ENCODE measurements around the gene TMEM94.
"Not testable (repeated sequence)": the region's sequence is repeated elsewhere in the genome, so short reads cannot be mapped to it uniquely, and the experiment has no call there.

TMEM94 gene

GRCh38 chr17:75514919-75515495 is 58.6 kb downstream of the TMEM94 start:
- peak overlapping the region; percentile 98 for H3K4me3 ChIP-seq (ENCODE audit: low read depth, low read length)
- peak overlapping the region; percentile 82 for H3K27ac ChIP-seq (ENCODE audit: low read depth, low read length)
- H3K36me3 ChIP-seq (ENCODE audit: control insufficient read depth, insufficient read depth, low read length), result peaks cover 38% of the 10 kb centered on the region
- H3K9me3 ChIP-seq (ENCODE audit: control insufficient read depth, insufficient read depth, low read length), result no peaks in the 10 kb centered on the region
- H3K4me1 ChIP-seq (ENCODE audit: control insufficient read depth, insufficient read depth, low read length), result peaks cover 6% of the 10 kb centered on the region; the same call in 1 of the 2 replicates
- H3K9ac ChIP-seq (ENCODE audit: low read depth, low read length), result peak overlapping the region; percentile 83
- H3K27me3 ChIP-seq (ENCODE audit: control insufficient read depth, insufficient read depth, low read length), result no peaks in the 10 kb centered on the region

- H3K4me1 ChIP-seq (ENCODE audit: control insufficient read depth, insufficient read depth, low read length), result peaks cover 6% of the 10 kb centered on the region; the same call in 1 of the 2 replicates
- peak within 1 kb of the TSS; percentile 83 for H3K9ac ChIP-seq (ENCODE audit: low read depth, low read length)
- peak within 1 kb of the TSS; percentile 82 for H3K27ac ChIP-seq (ENCODE audit: low read depth, low read length)
- peak within 1 kb of the TSS; percentile 98 for H3K4me3 ChIP-seq (ENCODE audit: low read depth, low read length)
- H3K36me3 ChIP-seq (ENCODE audit: control insufficient read depth, insufficient read depth, low read length), result peaks cover 38% of the 10 kb centered on the region
- no peaks in the 10 kb centered on the region for H3K9me3 ChIP-seq (ENCODE audit: control insufficient read depth, insufficient read depth, low read length)
- no peaks in the 10 kb centered on the region for H3K27me3 ChIP-seq (ENCODE audit: control insufficient read depth, insufficient read depth, low read length)
These were observed 59.2 kb downstream of the TMEM94 start, which contains the start of gene CASKIN2 for GRCh38 chr17:75515496-75516254. TSS of gene CASKIN2 (minus strand) at chr17:75515537. CDS start at chr17:75513804, 1,733 bp downstream.

GRCh38 chr17:75516255-75516618 is 59.8 kb downstream of the TMEM94 start, which contains the start of gene TSEN54:
TSS of gene TSEN54 (plus strand) at chr17:75516528. CDS start at chr17:75516561, 33 bp downstream.
- H3K9ac ChIP-seq (ENCODE audit: low read depth, low read length), result no peak within 1 kb of the TSS
- no peaks in the 10 kb centered on the region for H3K27me3 ChIP-seq (ENCODE audit: control insufficient read depth, insufficient read depth, low read length)
- peak within 1 kb of the TSS; percentile 82 for H3K27ac ChIP-seq (ENCODE audit: low read depth, low read length)
- H3K4me1 ChIP-seq (ENCODE audit: control insufficient read depth, insufficient read depth, low read length), result peaks cover 6% of the 10 kb centered on the region; the same call in 1 of the 2 replicates
- peak within 1 kb of the TSS; percentile 98 for H3K4me3 ChIP-seq (ENCODE audit: low read depth, low read length)
- no peaks in the 10 kb centered on the region for H3K9me3 ChIP-seq (ENCODE audit: control insufficient read depth, insufficient read depth, low read length)
- peaks cover 42% of the 10 kb centered on the region for H3K36me3 ChIP-seq (ENCODE audit: control insufficient read depth, insufficient read depth, low read length)

- Histone ChIP-seq H3K9ac (ENCODE audit: low read depth, low read length) (no peak overlapping the region), H3K27me3 (ENCODE audit: control insufficient read depth, insufficient read depth, low read length) (no peaks in the 10 kb centered on the region), H3K36me3 (ENCODE audit: control insufficient read depth, insufficient read depth, low read length) (peaks cover 43% of the 10 kb centered on the region), H3K9me3 (ENCODE audit: control insufficient read depth, insufficient read depth, low read length) (no peaks in the 10 kb centered on the region), H3K4me1 (ENCODE audit: control insufficient read depth, insufficient read depth, low read length) (peaks cover 6% of the 10 kb centered on the region; the same call in 1 of the 2 replicates), H3K4me3 (ENCODE audit: low read depth, low read length) (peak overlapping the region; percentile 98), H3K27ac (ENCODE audit: low read depth, low read length) (peak overlapping the region; percentile 12)
These were observed 60.3 kb downstream of the TMEM94 start for GRCh38 chr17:75516619-75517296.

- peaks cover 42% of the 10 kb centered on the region for H3K36me3 ChIP-seq (ENCODE audit: control insufficient read depth, insufficient read depth, low read length)
- peak overlapping the region; percentile 98 for H3K4me3 ChIP-seq (ENCODE audit: low read depth, low read length)
- no peaks in the 10 kb centered on the region for H3K27me3 ChIP-seq (ENCODE audit: control insufficient read depth, insufficient read depth, low read length)
- H3K4me1 ChIP-seq (ENCODE audit: control insufficient read depth, insufficient read depth, low read length), result peaks cover 6% of the 10 kb centered on the region; the same call in 1 of the 2 replicates
- H3K9ac ChIP-seq (ENCODE audit: low read depth, low read length), result no peak overlapping the region
- H3K9me3 ChIP-seq (ENCODE audit: control insufficient read depth, insufficient read depth, low read length), result no peaks in the 10 kb centered on the region
- H3K27ac ChIP-seq (ENCODE audit: low read depth, low read length), result no peak overlapping the region
These were observed 60.9 kb downstream of the TMEM94 start for GRCh38 chr17:75517297-75517865.

- no peak overlapping the region for H3K9ac ChIP-seq (ENCODE audit: low read depth, low read length)
These were observed 61.8 kb downstream of the TMEM94 start for GRCh38 chr17:75518201-75518600.

GRCh38 chr17:75518983-75519537 is 62.6 kb downstream of the TMEM94 start:
- H3K9me3 ChIP-seq (ENCODE audit: control insufficient read depth, insufficient read depth, low read length), result no peaks in the 10 kb centered on the region
- H3K36me3 ChIP-seq (ENCODE audit: control insufficient read depth, insufficient read depth, low read length), result peaks cover 44% of the 10 kb centered on the region
- no peak overlapping the region for H3K4me3 ChIP-seq (ENCODE audit: low read depth, low read length)
- peaks cover 5% of the 10 kb centered on the region; the same call in 1 of the 2 replicates for H3K4me1 ChIP-seq (ENCODE audit: control insufficient read depth, insufficient read depth, low read length)
- H3K9ac ChIP-seq (ENCODE audit: low read depth, low read length), result no peak overlapping the region
- H3K27ac ChIP-seq (ENCODE audit: low read depth, low read length), result no peak overlapping the region
- H3K27me3 ChIP-seq (ENCODE audit: control insufficient read depth, insufficient read depth, low read length), result no peaks in the 10 kb centered on the region

More at GRCh38 chr17:75518201-75518600, 61.8 kb downstream of the TMEM94 start:
- Histone ChIP-seq H3K27ac (ENCODE audit: low read depth, low read length) (no peak overlapping the region), H3K4me1 (ENCODE audit: control insufficient read depth, insufficient read depth, low read length) (peaks cover 6% of the 10 kb centered on the region; the same call in 1 of the 2 replicates), H3K9me3 (ENCODE audit: control insufficient read depth, insufficient read depth, low read length) (no peaks in the 10 kb centered on the region), H3K4me3 (ENCODE audit: low read depth, low read length) (no peak overlapping the region), H3K36me3 (ENCODE audit: control insufficient read depth, insufficient read depth, low read length) (peaks cover 43% of the 10 kb centered on the region), H3K27me3 (ENCODE audit: control insufficient read depth, insufficient read depth, low read length) (no peaks in the 10 kb centered on the region)

- H3K27me3 ChIP-seq (ENCODE audit: control insufficient read depth, insufficient read depth, low read length); H3K9me3 ChIP-seq (ENCODE audit: control insufficient read depth, insufficient read depth, low read length); H3K4me1 ChIP-seq (ENCODE audit: control insufficient read depth, insufficient read depth, low read length); H3K9ac ChIP-seq (ENCODE audit: low read depth, low read length); H3K27ac ChIP-seq (ENCODE audit: low read depth, low read length); H3K4me3 ChIP-seq (ENCODE audit: low read depth, low read length): not testable (repeated sequence)
- peaks cover 48% of the 10 kb centered on the region for H3K36me3 ChIP-seq (ENCODE audit: control insufficient read depth, insufficient read depth, low read length)
These were observed 64.0 kb downstream of the TMEM94 start for GRCh38 chr17:75520413-75520812.

GRCh38 chr17:75521290-75521689 is 64.9 kb downstream of the TMEM94 start:
- Histone ChIP-seq H3K27ac (ENCODE audit: low read depth, low read length) (no peak overlapping the region), H3K27me3 (ENCODE audit: control insufficient read depth, insufficient read depth, low read length) (peaks cover under 1% of the 10 kb centered on the region; the same call in 1 of the 2 replicates), H3K4me3 (ENCODE audit: low read depth, low read length) (no peak overlapping the region), H3K4me1 (ENCODE audit: control insufficient read depth, insufficient read depth, low read length) (peaks cover 3% of the 10 kb centered on the region; the same call in 1 of the 2 replicates), H3K9ac (ENCODE audit: low read depth, low read length) (no peak overlapping the region), H3K36me3 (ENCODE audit: control insufficient read depth, insufficient read depth, low read length) (peaks cover 48% of the 10 kb centered on the region), H3K9me3 (ENCODE audit: control insufficient read depth, insufficient read depth, low read length) (no peaks in the 10 kb centered on the region)

GRCh38 chr17:75521951-75522727 is 65.7 kb downstream of the TMEM94 start:
- Histone ChIP-seq H3K36me3 (ENCODE audit: control insufficient read depth, insufficient read depth, low read length) (peaks cover 48% of the 10 kb centered on the region), H3K9me3 (ENCODE audit: control insufficient read depth, insufficient read depth, low read length) (no peaks in the 10 kb centered on the region), H3K4me3 (ENCODE audit: low read depth, low read length) (no peak overlapping the region), H3K4me1 (ENCODE audit: control insufficient read depth, insufficient read depth, low read length) (peaks cover 3% of the 10 kb centered on the region; the same call in 1 of the 2 replicates), H3K27ac (ENCODE audit: low read depth, low read length) (no peak overlapping the region), H3K27me3 (ENCODE audit: control insufficient read depth, insufficient read depth, low read length) (peaks cover 4% of the 10 kb centered on the region; the same call in 1 of the 2 replicates), H3K9ac (ENCODE audit: low read depth, low read length) (no peak overlapping the region)
